ENCODE results near the gene PRDM16. TPM values are rescaled to one million over a fixed set of nuclear protein-coding genes. Genes with fewer than 3 reads are reported as not detected.

Gene PRDM16
- total RNA-seq, 1 experiment from 2014 or later, result 6.1 TPM

GRCh38 chr1:3155056-3155925 is 86.3 kb downstream of the PRDM16 start:
- DNase-seq (ENCODE audit: low read depth, low spot score), result no peak
- CTCF ChIA-PET, result no interaction called here
- no peak overlapping the region for H3K27ac ChIP-seq (ENCODE audit: low read depth, low read length)
- no peaks in the 10 kb centered on the region for H3K9me3 ChIP-seq (ENCODE audit: control insufficient read depth in 1 of 2, insufficient read depth in 1 of 2, low read depth in 1 of 2, low read length in 2 of 2)
- no peaks in the 10 kb centered on the region for H3K4me1 ChIP-seq (ENCODE audit: control insufficient read depth in 1 of 2, insufficient read depth in 2 of 2, low read length in 2 of 2)
- BruUV-seq (replicated peaks), result no TSS peak
- no peaks in the 10 kb centered on the region for H3K36me3 ChIP-seq (ENCODE audit: control insufficient read depth in 1 of 2, insufficient read depth in 2 of 2, low read length in 2 of 2)
- intact Hi-C loops (cut with micrococcal nuclease), result no loop called here
- no peaks in the 10 kb centered on the region for H3K9me2 ChIP-seq (ENCODE audit: insufficient read depth)
- POLR2A ChIA-PET, result no interaction called here
- TF ChIP-seq REST (IDR thresholded peaks at IDR 0.05; ENCODE audit: low read depth), result no peak
- no peak overlapping the region for H3K4me2 ChIP-seq (ENCODE audit: low read length)
- H4K20me1 ChIP-seq (ENCODE audit: insufficient read depth), result no peaks in the 10 kb centered on the region
- no peak overlapping the region for H3K9ac ChIP-seq (ENCODE audit: low read length)
- ATAC-seq, result no peak
- H3K79me2 ChIP-seq (ENCODE audit: insufficient read depth, low read length), result no peaks in the 10 kb centered on the region
- H3K27me3 ChIP-seq (ENCODE audit: insufficient read depth, low read length), result no peaks in the 10 kb centered on the region
- RAD21 ChIA-PET (ENCODE audit: low non-redundant PET in 1 of 2, low total read pairs in 2 of 2, uncharacterized antibody in 2 of 2, unreplicated experiment in 2 of 2), result no interaction called here
- no peak overlapping the region for H2AFZ ChIP-seq (ENCODE audit: low read depth, low read length, poor library complexity, severe bottlenecking)
- H3K4me3 ChIP-seq (replicated peaks in 1 of 2; ENCODE audit: low read depth in 1 of 2, low read length in 2 of 2), result no peak overlapping the region

- H3K79me2 ChIP-seq (ENCODE audit: insufficient read depth, low read length), result no peaks in the 10 kb centered on the region
- H3K36me3 ChIP-seq (ENCODE audit: control insufficient read depth in 1 of 2, insufficient read depth in 2 of 2, low read length in 2 of 2), result no peaks in the 10 kb centered on the region
- no peaks in the 10 kb centered on the region for H3K9me2 ChIP-seq (ENCODE audit: insufficient read depth)
- no peaks in the 10 kb centered on the region for H3K9me3 ChIP-seq (ENCODE audit: control insufficient read depth in 1 of 2, insufficient read depth in 1 of 2, low read depth in 1 of 2, low read length in 2 of 2)
- CTCF ChIA-PET, result no interaction called here
- H3K4me3 ChIP-seq (replicated peaks in 1 of 2; ENCODE audit: low read depth in 1 of 2, low read length in 2 of 2), result no peak overlapping the region
- H3K27ac ChIP-seq (ENCODE audit: low read depth, low read length), result no peak overlapping the region
- H3K4me2 ChIP-seq (ENCODE audit: low read length), result no peak overlapping the region
- POLR2A ChIA-PET, result no interaction called here
- intact Hi-C loops (cut with micrococcal nuclease), result no loop called here
- no peak overlapping the region for H3K9ac ChIP-seq (ENCODE audit: low read length)
- no peaks in the 10 kb centered on the region for H4K20me1 ChIP-seq (ENCODE audit: insufficient read depth)
- no peak for ATAC-seq
- RAD21 ChIA-PET (ENCODE audit: low non-redundant PET in 1 of 2, low total read pairs in 2 of 2, uncharacterized antibody in 2 of 2, unreplicated experiment in 2 of 2), result no interaction called here
- BruUV-seq (replicated peaks), result no TSS peak
- H2AFZ ChIP-seq (ENCODE audit: low read depth, low read length, poor library complexity, severe bottlenecking), result no peak overlapping the region
- DNase-seq (ENCODE audit: low read depth, low spot score), result no peak
- H3K4me1 ChIP-seq (ENCODE audit: control insufficient read depth in 1 of 2, insufficient read depth in 2 of 2, low read length in 2 of 2), result no peaks in the 10 kb centered on the region
- H3K27me3 ChIP-seq (ENCODE audit: insufficient read depth, low read length), result no peaks in the 10 kb centered on the region
- TF ChIP-seq CBX3 (IDR thresholded peaks at IDR 0.05; ENCODE audit: low read depth) (no peak), RAD21 (IDR thresholded peaks at IDR 0.05; ENCODE audit: low read depth) (no peak), EZH2 (IDR thresholded peaks at IDR 0.05) (no peak), MAX (IDR thresholded peaks at IDR 0.05) (no peak), REST (IDR thresholded peaks at IDR 0.05; ENCODE audit: low read depth) (no peak), ZFX (IDR thresholded peaks at IDR 0.05) (no peak), TCF7L2 (IDR thresholded peaks at IDR 0.05; ENCODE audit: borderline replicate concordance, extremely low read depth, insufficient read depth, insufficient read length) (no peak), CEBPB (IDR thresholded peaks at IDR 0.05; ENCODE audit: low read depth) (no peak), YY1 (IDR thresholded peaks at IDR 0.05; ENCODE audit: extremely low read depth, insufficient replicate concordance, low read depth, low read length) (no peak)
Observed at GRCh38 chr1:3155926-3156220, 86.9 kb downstream of the PRDM16 start.
